Limb (tissue), 2 donors: Measurements from ENCODE around the gene RPA1.
"Not testable (repeated sequence)": the region's sequence is repeated elsewhere in the genome, so short reads cannot be mapped to it uniquely, and the experiment has no call there.

Experiments used
- DNase-seq, 2 donors: peaks; one replicate each; pipeline ENCODE4 v3.0.0-alpha.2; 2016; ENCODE audit errors: extremely low spot score in 2 of 2

The RPA1 gene

GRCh38 chr17:1829592-1830257 is at the start of gene RPA1, which contains the start of gene SMYD4:
TSS of gene RPA1 (plus strand) at chr17:1830005. CDS start at chr17:1830094, 89 bp downstream.
TSS of gene SMYD4 (minus strand) at chr17:1829902. CDS start at chr17:1827994, 1,908 bp downstream.
- peak; percentile 86 to 92 for DNase-seq

GRCh38 chr17:1782171-1782567 is 47.6 kb upstream of the RPA1 start:
- DNase-seq, result no peak

DNA sequence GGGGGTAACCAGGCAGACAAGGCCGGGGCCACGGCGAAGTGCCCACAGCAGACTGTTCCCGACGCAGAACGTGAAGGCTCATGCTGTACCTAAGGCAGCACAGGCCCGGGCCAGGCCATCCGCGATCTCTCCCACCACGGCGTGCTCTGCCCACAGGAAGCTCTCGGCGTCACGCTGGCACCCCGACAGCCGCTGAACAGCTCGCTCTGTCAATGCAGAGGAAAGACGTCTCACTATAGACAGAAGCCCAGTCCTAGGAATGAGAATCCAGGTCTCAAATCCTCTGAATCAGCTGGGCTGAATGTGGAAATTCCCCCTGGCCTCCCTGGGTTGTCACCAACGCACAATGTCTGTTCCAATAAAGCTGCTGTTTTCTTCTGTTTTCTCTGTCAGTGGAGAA is 46.5 kb upstream of the RPA1 start:
- no peak for DNase-seq

GRCh38 chr17:1783834-1784611 is 45.8 kb upstream of the RPA1 start:
- DNase-seq, result peak; percentile 60 to 87

- DNase-seq, result no peak
These were observed 43.9 kb upstream of the RPA1 start for GRCh38 chr17:1785930-1786329.

DNA sequence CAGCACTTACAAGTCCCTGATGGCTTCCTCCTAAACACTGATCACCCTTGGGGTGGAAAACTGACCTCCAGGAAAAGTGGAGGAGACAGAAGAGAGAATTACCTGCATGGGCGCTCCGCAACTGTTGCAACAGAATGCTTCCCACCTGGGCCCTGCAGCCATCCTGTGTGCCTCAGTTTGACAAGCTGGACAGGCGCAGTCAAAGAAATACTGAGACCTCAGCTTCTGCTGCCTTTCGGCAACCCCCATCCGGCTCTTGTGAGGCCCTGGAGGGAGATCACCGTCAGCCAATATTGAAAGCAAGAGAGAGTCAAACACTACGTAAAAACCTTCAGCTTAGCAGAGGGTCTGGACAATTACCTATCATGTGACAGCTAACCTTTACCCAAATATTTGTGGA is 43.1 kb upstream of the RPA1 start:
- DNase-seq, result no peak

DNA sequence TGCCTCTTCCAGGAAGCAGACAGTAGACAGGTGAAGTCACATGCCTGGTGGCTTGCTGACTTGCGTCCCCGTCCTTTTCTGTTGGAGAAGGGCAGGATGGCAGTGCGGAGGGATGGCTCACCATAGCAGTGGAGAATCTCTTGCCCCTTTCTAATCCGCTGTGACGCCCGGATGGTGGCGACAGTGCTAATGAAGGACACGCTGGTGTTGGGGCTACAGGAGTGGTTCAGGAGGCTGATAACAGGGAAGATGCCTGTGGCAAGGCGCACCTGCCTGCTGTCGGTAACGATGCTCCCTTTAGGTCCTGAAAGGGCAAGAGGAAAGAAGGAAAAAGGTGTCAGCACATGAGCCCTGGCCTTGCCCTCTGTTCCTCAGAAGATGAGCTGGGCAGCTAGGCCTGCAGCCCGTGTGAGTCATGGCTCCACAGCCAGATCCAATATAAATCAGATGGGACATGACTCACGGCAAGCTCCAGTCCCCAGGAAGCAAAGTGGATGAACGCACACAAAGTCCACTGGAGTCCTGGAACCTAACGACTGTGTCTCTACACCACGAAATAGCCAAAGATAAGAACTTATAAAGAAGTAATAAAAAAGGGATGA is 42.4 kb upstream of the RPA1 start:
- DNase-seq, result no peak

- no peak for DNase-seq
These were observed 39.9 kb upstream of the RPA1 start for GRCh38 chr17:1789936-1790335.

DNA sequence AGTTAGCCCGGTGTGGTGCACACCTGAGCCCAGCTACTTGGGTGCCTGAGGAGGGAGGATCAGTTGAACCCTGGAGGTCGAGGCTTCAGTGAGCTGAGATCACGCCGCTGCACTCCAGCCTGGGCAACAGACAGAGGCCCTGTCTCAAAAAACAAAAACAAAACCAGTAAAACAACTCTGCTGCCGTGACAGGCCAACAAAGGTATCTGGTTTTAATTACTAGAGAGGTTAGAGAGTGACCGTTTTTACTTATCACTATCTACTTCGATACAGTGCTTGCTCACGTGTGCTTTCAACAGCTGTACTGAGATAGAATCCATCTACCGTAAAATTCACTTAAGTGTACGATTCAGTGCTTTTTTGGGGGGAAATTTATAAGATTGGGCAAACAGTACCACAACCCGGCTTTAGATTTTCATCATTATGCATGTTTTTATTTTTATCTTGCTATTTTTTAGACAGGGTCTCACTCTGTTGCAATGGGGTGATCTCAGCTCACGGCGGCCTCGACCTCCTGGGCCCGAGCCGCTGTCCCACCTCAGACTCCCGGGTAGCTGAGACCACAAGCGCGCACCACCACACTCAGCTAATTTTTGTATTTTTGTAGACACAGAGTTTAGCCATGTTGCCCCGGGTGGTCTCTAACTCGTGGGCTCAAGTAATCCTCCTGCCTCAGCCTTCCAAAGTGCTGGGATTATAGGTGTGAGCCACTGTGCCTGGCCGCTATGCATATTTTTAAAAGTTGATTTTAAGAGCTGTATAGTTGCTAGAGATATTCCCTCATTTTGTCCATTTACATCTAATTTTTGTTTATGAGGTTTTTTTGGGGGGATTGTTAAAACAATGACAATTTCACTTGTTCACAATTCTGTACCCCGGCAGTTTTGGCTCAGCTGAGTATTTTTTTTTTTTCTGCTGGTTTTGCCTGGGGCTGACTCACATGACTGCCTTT is 37.0 kb upstream of the RPA1 start:
- DNase-seq, result no peak

GRCh38 chr17:1793447-1793806 is 36.4 kb upstream of the RPA1 start:
- DNase-seq, result no peak

DNA sequence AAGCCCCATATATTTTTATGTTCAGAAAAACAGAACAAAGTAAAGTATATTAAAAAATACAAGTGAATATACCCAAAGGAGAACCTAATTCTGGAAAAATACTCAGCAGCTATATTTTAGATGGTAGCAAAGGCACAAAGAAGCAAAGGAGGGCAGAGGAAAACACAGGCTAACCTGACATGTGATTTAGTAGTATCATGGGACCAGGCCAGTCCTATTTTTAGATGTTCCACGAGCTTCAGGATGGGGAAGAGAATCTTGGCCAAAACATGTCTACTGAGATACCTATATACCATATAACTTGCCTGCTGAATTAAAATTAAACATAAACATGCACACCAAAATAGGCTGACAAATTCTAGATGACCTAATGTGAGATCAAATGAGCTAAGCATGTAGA is 33.0 kb upstream of the RPA1 start:
- DNase-seq, result peak in 1 of 2 donors; percentile 7

DNA sequence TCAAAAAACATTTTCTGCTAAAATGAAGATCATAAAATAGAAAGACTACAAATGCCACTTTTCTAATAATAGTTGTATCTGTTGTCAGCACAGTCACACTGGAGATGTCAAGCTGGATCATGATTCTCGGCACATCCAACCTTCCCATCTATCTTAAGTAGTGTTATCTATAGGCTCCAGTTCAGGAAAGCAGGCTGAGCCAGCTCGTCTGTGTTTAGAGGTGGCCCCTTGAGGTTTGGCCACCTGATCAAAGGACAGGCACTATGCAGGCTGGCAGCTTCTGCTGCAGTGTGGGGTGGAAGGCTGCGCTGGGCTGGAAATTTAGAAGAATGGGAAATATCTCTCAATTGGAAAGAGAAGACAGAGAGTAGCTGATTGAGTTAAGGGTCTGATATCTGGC is 32.5 kb upstream of the RPA1 start:
- DNase-seq, result no peak

DNA sequence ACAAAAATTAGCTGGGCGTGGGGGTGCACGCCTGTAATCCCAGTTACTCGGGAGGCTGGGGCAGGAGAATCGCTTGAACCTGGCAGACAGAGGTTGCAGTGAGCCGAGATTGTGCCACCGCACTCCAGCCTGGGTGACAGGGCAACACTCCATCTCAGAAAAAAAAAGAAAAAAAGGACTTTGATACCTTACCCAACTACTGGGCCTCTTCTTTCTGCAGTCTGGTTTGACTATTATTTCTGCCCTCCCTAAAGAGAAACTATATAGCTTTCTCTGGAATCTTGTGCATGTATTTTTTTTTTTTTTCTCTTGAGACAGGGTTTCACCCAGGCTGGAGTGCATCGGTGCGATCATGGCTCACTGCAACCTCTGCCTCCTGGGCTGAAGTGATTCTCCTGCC is 32.0 kb upstream of the RPA1 start:
- DNase-seq, result not testable (repeated sequence)

DNA sequence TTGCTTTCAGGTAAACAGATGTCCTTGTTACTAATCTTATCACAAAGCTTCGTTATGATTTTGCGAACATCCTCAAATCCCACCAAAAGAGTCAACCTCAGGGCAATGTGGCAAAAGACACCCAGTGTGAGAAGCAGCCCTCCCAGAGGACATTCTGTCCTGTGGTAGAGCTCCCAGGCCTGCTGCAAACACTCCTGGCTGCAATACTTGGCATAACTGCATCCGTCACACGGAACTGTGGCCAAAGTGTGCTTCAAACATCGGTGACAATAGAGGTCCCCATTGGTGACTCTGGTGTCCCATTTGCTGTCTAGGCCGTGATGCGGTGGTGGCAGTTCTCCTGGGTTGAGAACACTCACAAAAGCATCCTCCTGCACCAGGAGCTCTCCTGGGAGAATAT is 29.6 kb upstream of the RPA1 start:
- no peak for DNase-seq

GRCh38 chr17:1800712-1801111 is 29.1 kb upstream of the RPA1 start:
- DNase-seq, result no peak

DNA sequence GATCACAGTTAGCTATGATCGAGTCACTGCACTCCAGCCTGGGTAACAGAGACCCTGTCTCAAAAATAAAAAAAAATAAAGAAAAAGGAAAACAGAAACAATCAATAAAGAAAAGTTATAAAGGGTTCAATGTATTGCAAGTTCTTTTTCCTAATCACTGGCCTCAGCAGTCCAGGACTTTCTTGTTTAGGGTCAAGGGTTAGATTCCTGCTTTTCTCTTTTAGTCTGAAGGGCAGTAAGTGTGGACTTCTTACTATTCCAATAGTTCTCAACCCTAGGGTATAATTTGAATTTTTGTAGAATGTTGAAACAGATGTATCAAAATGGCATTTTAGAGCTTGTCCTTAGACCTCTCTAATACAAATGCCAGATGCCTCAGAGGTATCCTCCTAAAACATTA is 27.4 kb upstream of the RPA1 start:
- no peak for DNase-seq

DNA sequence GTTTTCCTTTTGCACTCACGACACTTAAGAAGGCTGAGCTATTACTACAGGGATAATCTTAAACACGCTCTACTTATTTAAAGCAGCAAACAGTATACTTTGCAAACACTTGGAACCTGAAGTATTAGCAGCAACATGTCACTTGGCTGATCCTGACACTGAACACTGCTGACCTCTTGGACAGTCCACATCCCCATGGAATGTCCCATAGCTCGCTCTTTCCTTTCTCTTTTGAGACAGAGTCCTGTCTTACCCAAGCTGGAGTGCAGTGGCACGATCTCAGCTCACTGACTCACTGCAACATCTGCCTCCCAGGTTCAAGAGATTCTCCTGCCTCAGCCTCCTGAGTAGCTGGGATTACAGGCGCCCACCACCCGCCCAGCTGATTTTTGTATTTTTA is 26.5 kb upstream of the RPA1 start:
- no peak for DNase-seq

DNA sequence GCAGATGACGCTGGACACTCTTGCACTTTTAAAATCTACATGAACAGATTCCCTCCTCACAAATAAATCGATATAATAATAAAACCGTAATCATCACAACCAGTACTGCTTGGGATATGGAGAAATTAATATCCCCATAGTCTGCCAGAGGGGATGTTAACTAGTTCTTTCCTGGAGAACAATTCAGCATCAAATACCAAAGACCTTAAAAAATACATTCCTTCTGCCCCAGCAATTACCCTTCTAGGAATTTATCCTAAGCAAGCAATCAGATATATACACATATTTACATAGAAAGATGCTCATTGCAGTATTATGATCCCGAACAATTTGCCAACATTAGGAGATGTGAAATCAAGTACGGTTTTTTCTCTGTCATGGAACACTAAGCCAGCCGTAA is 21.9 kb upstream of the RPA1 start:
- DNase-seq, result no peak

GRCh38 chr17:1808644-1809043 is 21.2 kb upstream of the RPA1 start:
- no peak for DNase-seq

GRCh38 chr17:1809815-1810214 is 20.0 kb upstream of the RPA1 start:
- DNase-seq, result not testable (repeated sequence)

DNA sequence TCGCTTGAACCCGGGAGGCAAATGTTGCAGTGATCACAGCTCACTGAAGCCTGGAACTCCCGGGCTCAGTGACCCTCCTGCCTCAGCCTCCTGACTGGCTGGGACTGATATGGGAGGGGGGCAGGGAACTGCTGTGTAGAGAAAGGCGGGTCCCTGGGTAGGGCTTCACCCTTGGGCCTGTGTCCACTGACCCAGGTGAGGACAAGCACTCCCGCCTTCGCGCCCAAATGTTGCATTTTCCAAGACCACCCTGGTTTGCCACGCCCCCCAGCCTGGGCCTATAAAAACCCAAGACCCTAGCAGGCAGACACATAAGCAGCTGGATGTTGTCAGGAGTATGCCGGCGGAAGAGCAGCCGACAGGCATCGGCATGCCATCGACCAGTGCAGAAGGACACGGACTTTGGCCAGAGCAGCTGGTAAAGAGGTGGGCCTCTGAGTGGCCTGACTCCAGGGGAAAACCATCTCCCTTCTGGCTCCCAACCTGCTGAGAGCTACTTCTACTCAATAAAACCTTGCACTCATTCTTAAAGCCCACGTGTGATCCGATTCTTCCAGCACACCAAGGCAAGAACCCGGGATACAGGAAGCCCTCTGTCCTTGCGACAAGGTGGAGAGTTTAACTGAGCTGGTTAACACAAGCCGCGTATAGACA is 19.2 kb upstream of the RPA1 start:
- no peak for DNase-seq
